HepG2 (cell line): ENCODE results near the gene CPT1B. TPM values are rescaled to one million over a fixed set of nuclear protein-coding genes. Genes with fewer than 3 reads are reported as not detected.
A peak's percentile ranks its signal among the peaks of the same experiment; 100 is the strongest.

ENCODE experiments used
- GATAD1 ChIP-seq: IDR thresholded peaks from 2 replicates; pipeline ENCODE4 v1.6.1; 2016; ENCODE audit warnings: missing genetic modification reagents, missing compliant biosample characterization
- MBNL3 ChIP-seq: fragments of 250-450 bp; sonication (Bioruptor Pico); conservative IDR thresholded peaks from 2 replicates; pipeline ENCODE4 v1.8.0; 2022; ENCODE audit warnings: mild to moderate bottlenecking, inconsistent platforms
- SRSF9 ChIP-seq: fragments of 200-400 bp; formaldehyde crosslinking; IDR thresholded peaks from 2 replicates; pipeline ENCODE4 v1.6.1; 2018; ENCODE audit warnings: borderline replicate concordance, mild to moderate bottlenecking, low read depth, low read length; ENCODE audit not compliant: insufficient read depth, poor library complexity, severe bottlenecking
- YEATS4 ChIP-seq: sonication (generic); formaldehyde crosslinking; IDR thresholded peaks from 2 replicates; pipeline ENCODE4 v1.4.0; 2020; ENCODE audit warnings: missing genetic modification reagents, borderline replicate concordance
- ZFP36L2 ChIP-seq: sonication (generic); formaldehyde crosslinking; IDR thresholded peaks from 2 replicates; pipeline ENCODE4 v1.4.0; 2020; ENCODE audit warnings: missing genetic modification reagents
- ZNF589 ChIP-seq: sonication (generic); formaldehyde crosslinking; conservative IDR thresholded peaks from 2 replicates; pipeline ENCODE4 v1.8.0; 2022; ENCODE audit warnings: mild to moderate bottlenecking, moderate library complexity, missing genetic modification reagents
- ZNF713 ChIP-seq: sonication (generic); formaldehyde crosslinking; IDR thresholded peaks from 2 replicates; pipeline ENCODE4 v1.4.0; 2020; ENCODE audit warnings: mild to moderate bottlenecking, missing genetic modification reagents
- polyA plus RNA-seq, 8 experiments: library from polyadenylated mRNA; depleted of rRNA in 3 of 8; stranded (reverse) in 7 of 8; unstranded in 1 of 8; fragments of >200 nt; fragmentation: Illumina TruSeq in 4 of 8; extraction: Trizol in 4 of 8; gene quantifications; 2 replicates each; pipeline versions ENCODE4 v1.2.1 to v1.2.3, GENCODE V29; 2011 to 2016; ENCODE audit warnings: low read depth in 4 of 8, missing spikeins in 1 of 8, mixed read lengths in 1 of 8; ENCODE audit not compliant: insufficient read depth in 1 of 8
- total RNA-seq, 5 experiments: library from RNA; depleted of rRNA; stranded (reverse); fragments of >200 nt; fragmentation: Illumina TruSeq; extraction: Trizol; gene quantifications; 2 replicates each; pipeline ENCODE4 v1.2.3, GENCODE V29; 2016; ENCODE audit warnings: low read depth in 1 of 5
- TF ChIP-seq, protein P1 (sequence below): sonication (generic); formaldehyde crosslinking; IDR thresholded peaks from 2 replicates; pipeline ENCODE4 v1.4.0; 2020; ENCODE audit warnings: missing genetic modification reagents, borderline replicate concordance
- TF ChIP-seq, protein P2 (sequence below): sonication (generic); formaldehyde crosslinking; IDR thresholded peaks from 2 replicates; pipeline ENCODE4 v1.8.1; 2023; ENCODE audit warnings: mild to moderate bottlenecking, missing genetic modification reagents, borderline replicate concordance
- TF ChIP-seq, protein P3 (sequence below): sonication (generic); formaldehyde crosslinking; IDR thresholded peaks from 2 replicates; pipeline ENCODE4 v1.5.0; 2020; ENCODE audit warnings: missing genetic modification reagents
- TF ChIP-seq, protein P4 (sequence below): sonication (generic); formaldehyde crosslinking; IDR thresholded peaks from 2 replicates; pipeline ENCODE4 v1.8.0; 2022; ENCODE audit warnings: mild to moderate bottlenecking, missing genetic modification reagents; ENCODE audit not compliant: insufficient replicate concordance
- TF ChIP-seq, protein P5 (sequence below), 2 experiments: sonication (generic) in 1 of 2; formaldehyde crosslinking in 1 of 2; IDR thresholded peaks; 2 replicates each; pipeline versions ENCODE4 v1.4.0 to v1.6.1; 2018 to 2020; ENCODE audit warnings: missing genetic modification reagents in 2 of 2, borderline replicate concordance in 1 of 2, low read depth in 1 of 2, mild to moderate bottlenecking in 1 of 2, missing biosample characterization in 1 of 2
- TF ChIP-seq, protein P6 (sequence below): sonication (generic); formaldehyde crosslinking; IDR thresholded peaks from 2 replicates; pipeline ENCODE4 v1.8.0; 2022; ENCODE audit warnings: missing genetic modification reagents, low read depth, mild to moderate bottlenecking, borderline replicate concordance
- TF ChIP-seq, protein P7 (sequence below): sonication (generic); formaldehyde crosslinking; IDR thresholded peaks from 2 replicates; pipeline ENCODE4 v1.9.0; 2022; ENCODE audit warnings: low read depth, missing genetic modification reagents

Gene CPT1B
- total and polyA plus RNA-seq, 2 of the 13 experiments (the other 11 are each of a cell fraction or from before 2014, with no cell fraction given): 9.2 to 19.5 TPM

DNA sequence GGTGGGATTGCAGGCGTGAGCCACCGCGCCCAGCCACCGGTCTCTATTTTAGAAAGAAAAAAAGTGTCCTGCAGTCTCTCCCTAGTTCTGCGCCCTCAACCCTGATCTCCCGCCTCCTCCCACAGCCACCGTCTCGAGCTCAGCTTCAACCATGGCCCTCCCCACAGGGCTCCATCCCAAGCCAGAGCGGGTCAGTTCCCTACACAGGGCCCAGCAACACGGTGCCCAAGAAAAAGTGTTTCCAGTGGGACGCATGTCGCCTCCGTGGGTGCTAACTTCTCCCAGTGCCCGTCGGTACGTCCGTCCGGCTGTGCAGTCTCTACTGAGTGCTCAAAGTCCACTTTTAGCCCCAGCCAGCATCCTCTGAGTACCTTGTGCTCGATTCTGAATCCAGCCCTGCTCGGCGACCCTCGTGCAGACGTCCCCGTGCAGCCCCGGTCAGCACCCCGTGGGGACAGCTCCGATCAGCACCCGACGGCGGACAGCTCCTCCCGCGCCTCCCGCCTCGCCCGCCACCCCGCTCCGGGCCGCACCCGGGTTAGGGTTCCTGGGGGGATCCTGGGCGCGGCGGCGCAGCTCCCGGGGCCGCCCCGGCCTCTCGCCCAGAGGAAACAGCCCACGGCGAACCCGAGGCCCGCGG, 21.7 kb upstream of the CPT1B start (continued):
- TF ChIP-seq, protein P1, sequence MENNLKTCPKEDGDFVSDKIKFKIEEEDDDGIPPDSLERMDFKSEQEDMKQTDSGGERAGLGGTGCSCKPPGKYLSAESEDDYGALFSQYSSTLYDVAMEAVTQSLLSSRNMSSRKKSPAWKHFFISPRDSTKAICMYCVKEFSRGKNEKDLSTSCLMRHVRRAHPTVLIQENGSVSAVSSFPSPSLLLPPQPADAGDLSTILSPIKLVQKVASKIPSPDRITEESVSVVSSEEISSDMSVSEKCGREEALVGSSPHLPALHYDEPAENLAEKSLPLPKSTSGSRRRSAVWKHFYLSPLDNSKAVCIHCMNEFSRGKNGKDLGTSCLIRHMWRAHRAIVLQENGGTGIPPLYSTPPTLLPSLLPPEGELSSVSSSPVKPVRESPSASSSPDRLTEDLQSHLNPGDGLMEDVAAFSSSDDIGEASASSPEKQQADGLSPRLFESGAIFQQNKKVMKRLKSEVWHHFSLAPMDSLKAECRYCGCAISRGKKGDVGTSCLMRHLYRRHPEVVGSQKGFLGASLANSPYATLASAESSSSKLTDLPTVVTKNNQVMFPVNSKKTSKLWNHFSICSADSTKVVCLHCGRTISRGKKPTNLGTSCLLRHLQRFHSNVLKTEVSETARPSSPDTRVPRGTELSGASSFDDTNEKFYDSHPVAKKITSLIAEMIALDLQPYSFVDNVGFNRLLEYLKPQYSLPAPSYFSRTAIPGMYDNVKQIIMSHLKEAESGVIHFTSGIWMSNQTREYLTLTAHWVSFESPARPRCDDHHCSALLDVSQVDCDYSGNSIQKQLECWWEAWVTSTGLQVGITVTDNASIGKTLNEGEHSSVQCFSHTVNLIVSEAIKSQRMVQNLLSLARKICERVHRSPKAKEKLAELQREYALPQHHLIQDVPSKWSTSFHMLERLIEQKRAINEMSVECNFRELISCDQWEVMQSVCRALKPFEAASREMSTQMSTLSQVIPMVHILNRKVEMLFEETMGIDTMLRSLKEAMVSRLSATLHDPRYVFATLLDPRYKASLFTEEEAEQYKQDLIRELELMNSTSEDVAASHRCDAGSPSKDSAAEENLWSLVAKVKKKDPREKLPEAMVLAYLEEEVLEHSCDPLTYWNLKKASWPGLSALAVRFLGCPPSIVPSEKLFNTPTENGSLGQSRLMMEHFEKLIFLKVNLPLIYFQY (CRISPR knock-in tag): peak; percentile 97
- TF ChIP-seq, protein P2, sequence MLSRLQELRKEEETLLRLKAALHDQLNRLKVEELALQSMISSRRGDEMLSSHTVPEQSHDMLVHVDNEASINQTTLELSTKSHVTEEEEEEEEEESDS (CRISPR knock-in tag): peak; percentile 94
- TF ChIP-seq MBNL3 (CRISPR knock-in tag) (no peak), GATAD1 (CRISPR knock-in tag) (peak; percentile 79), ZNF589 (CRISPR knock-in tag) (peak; percentile 100), ZFP36L2 (peak; percentile 99), YEATS4 (CRISPR knock-in tag) (peak; percentile 92), ZNF713 (no peak), SRSF9 (no peak)
- TF ChIP-seq, protein P3, sequence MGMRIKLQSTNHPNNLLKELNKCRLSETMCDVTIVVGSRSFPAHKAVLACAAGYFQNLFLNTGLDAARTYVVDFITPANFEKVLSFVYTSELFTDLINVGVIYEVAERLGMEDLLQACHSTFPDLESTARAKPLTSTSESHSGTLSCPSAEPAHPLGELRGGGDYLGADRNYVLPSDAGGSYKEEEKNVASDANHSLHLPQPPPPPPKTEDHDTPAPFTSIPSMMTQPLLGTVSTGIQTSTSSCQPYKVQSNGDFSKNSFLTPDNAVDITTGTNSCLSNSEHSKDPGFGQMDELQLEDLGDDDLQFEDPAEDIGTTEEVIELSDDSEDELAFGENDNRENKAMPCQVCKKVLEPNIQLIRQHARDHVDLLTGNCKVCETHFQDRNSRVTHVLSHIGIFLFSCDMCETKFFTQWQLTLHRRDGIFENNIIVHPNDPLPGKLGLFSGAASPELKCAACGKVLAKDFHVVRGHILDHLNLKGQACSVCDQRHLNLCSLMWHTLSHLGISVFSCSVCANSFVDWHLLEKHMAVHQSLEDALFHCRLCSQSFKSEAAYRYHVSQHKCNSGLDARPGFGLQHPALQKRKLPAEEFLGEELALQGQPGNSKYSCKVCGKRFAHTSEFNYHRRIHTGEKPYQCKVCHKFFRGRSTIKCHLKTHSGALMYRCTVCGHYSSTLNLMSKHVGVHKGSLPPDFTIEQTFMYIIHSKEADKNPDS (CRISPR knock-in tag): peak; percentile 92
- TF ChIP-seq, protein P4, sequence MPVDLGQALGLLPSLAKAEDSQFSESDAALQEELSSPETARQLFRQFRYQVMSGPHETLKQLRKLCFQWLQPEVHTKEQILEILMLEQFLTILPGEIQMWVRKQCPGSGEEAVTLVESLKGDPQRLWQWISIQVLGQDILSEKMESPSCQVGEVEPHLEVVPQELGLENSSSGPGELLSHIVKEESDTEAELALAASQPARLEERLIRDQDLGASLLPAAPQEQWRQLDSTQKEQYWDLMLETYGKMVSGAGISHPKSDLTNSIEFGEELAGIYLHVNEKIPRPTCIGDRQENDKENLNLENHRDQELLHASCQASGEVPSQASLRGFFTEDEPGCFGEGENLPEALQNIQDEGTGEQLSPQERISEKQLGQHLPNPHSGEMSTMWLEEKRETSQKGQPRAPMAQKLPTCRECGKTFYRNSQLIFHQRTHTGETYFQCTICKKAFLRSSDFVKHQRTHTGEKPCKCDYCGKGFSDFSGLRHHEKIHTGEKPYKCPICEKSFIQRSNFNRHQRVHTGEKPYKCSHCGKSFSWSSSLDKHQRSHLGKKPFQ (CRISPR knock-in tag): peak; percentile 92
- TF ChIP-seq, protein P5, sequence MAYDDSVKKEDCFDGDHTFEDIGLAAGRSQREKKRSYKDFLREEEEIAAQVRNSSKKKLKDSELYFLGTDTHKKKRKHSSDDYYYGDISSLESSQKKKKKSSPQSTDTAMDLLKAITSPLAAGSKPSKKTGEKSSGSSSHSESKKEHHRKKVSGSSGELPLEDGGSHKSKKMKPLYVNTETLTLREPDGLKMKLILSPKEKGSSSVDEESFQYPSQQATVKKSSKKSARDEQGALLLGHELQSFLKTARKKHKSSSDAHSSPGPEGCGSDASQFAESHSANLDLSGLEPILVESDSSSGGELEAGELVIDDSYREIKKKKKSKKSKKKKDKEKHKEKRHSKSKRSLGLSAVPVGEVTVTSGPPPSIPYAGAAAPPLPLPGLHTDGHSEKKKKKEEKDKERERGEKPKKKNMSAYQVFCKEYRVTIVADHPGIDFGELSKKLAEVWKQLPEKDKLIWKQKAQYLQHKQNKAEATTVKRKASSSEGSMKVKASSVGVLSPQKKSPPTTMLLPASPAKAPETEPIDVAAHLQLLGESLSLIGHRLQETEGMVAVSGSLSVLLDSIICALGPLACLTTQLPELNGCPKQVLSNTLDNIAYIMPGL (CRISPR knock-in tag; IDR thresholded peaks at IDR 0.05; ENCODE audit: borderline replicate concordance in 1 of 2, low read depth in 1 of 2): peak; percentile 33 to 83; a peak in 2 of 4 replicates
- TF ChIP-seq, protein P6, sequence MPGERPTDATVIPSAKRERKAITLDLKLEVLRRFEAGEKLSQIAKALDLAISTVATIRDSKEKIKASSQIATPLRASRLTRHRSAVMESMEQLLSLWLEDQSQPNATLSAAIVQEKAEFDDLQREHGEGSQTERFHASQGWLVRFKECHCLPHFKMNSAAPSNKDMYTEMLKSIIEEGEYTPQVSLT: no peak; the same call in 1 of the 2 replicates
- TF ChIP-seq, protein P7, sequence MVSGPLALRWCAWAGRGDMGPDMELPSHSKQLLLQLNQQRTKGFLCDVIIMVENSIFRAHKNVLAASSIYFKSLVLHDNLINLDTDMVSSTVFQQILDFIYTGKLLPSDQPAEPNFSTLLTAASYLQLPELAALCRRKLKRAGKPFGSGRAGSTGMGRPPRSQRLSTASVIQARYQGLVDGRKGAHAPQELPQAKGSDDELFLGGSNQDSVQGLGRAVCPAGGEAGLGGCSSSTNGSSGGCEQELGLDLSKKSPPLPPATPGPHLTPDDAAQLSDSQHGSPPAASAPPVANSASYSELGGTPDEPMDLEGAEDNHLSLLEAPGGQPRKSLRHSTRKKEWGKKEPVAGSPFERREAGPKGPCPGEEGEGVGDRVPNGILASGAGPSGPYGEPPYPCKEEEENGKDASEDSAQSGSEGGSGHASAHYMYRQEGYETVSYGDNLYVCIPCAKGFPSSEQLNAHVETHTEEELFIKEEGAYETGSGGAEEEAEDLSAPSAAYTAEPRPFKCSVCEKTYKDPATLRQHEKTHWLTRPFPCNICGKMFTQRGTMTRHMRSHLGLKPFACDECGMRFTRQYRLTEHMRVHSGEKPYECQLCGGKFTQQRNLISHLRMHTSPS: peak; percentile 72; the same call in 1 of the 2 replicates
